DND-41 (cell line): ENCODE measurements around the gene CST9L.

Source experiments
- ATAC-seq: fragments of 200-7000 bp; cut with Tn5 transposase; 3 replicates; pipeline ENCODE4 v1.9.1; 2021; ENCODE audit warnings: low read depth; ENCODE audit not compliant: insufficient read depth
- DNase-seq: peaks from one replicate; pipeline ENCODE4 v3.0.0-alpha.2; 2020
- H2AFZ ChIP-seq: 2 replicates; pipeline ENCODE4 v1.6.0; 2012; ENCODE audit warnings: low read depth, low read length
- H3K27ac ChIP-seq: 2 replicates; pipeline ENCODE4 v1.5.1; 2012; ENCODE audit warnings: low read length, inconsistent platforms
- H3K27me3 ChIP-seq: fragments of 200-600 bp; sonication (generic); 2 replicates; pipeline ENCODE4 v1.6.0; 2012; ENCODE audit warnings: low read length, mild to moderate bottlenecking, inconsistent platforms; ENCODE audit not compliant: insufficient read depth, poor library complexity
- H3K36me3 ChIP-seq: 2 replicates; pipeline ENCODE4 v1.5.1; 2012; ENCODE audit warnings: low read length, inconsistent platforms; ENCODE audit not compliant: insufficient read depth
- H3K4me1 ChIP-seq: 2 replicates; pipeline ENCODE4 v1.5.1; 2012; ENCODE audit warnings: mild to moderate bottlenecking, low read length; ENCODE audit not compliant: insufficient read depth
- H3K4me2 ChIP-seq: 2 replicates; pipeline ENCODE4 v1.6.0; 2012; ENCODE audit warnings: mild to moderate bottlenecking, moderate library complexity, low read length, inconsistent platforms; ENCODE audit not compliant: insufficient read depth
- H3K4me3 ChIP-seq, 2 experiments: fragments of 200-600 bp in 1 of 2; shearing (Covaris generic) in 1 of 2; 2 replicates each; pipeline ENCODE4 v1.5.1; 2012 to 2016; ENCODE audit warnings: inconsistent platforms in 2 of 2, low read length in 2 of 2, mild to moderate bottlenecking in 2 of 2, low read depth in 1 of 2, moderate library complexity in 1 of 2
- H3K79me2 ChIP-seq: 2 replicates; pipeline ENCODE4 v1.6.0; 2012; ENCODE audit warnings: low read length, inconsistent platforms; ENCODE audit not compliant: insufficient read depth
- H3K9ac ChIP-seq: 2 replicates; pipeline ENCODE4 v1.6.0; 2012; ENCODE audit warnings: low read depth, mild to moderate bottlenecking, inconsistent platforms, low read length, moderate library complexity
- H3K9me3 ChIP-seq: 2 replicates; pipeline ENCODE4 v1.5.1; 2012; ENCODE audit warnings: low read length, moderate library complexity, mild to moderate bottlenecking, inconsistent platforms; ENCODE audit not compliant: insufficient read depth, severe bottlenecking
- H4K20me1 ChIP-seq: 2 replicates; pipeline ENCODE4 v1.6.0; 2012; ENCODE audit warnings: low read length; ENCODE audit not compliant: insufficient read depth
- CTCF ChIP-seq: IDR thresholded peaks from 2 replicates; pipeline ENCODE4 v1.5.1; 2012; ENCODE audit warnings: borderline replicate concordance, low read length, moderate library complexity, mild to moderate bottlenecking; ENCODE audit not compliant: poor library complexity, severe bottlenecking; ENCODE audit errors: extremely low read depth
- EZH2 ChIP-seq: IDR thresholded peaks from 3 replicates; pipeline ENCODE4 v1.6.1; 2012; ENCODE audit warnings: borderline replicate concordance, low read depth, mild to moderate bottlenecking, moderate library complexity, low read length, inconsistent platforms; ENCODE audit not compliant: severe bottlenecking

CST9L gene

GRCh38 chr20:23526850-23527249, 41.4 kb downstream of the CST9L start:
- H3K4me2 ChIP-seq = no peak overlapping the region
- H3K4me1 ChIP-seq = no peaks in the 10 kb centered on the region
- TF ChIP-seq EZH2 (no peak), CTCF (no peak)
- ATAC-seq (no peak), DNase-seq (no peak)
- H2AFZ ChIP-seq = no peak overlapping the region
- no peak overlapping the region for H3K4me3 ChIP-seq
- H3K9me3 ChIP-seq = no peaks in the 10 kb centered on the region
- no peaks in the 10 kb centered on the region for H3K36me3 ChIP-seq
- peaks cover 24% of the 10 kb centered on the region for H3K27me3 ChIP-seq
- no peak overlapping the region for H3K9ac ChIP-seq
- H3K79me2 ChIP-seq = no peaks in the 10 kb centered on the region
- H3K27ac ChIP-seq = no peak overlapping the region
- H4K20me1 ChIP-seq = no peaks in the 10 kb centered on the region

GRCh38 chr20:23524146-23524545, 44.1 kb downstream of the CST9L start:
- no peaks in the 10 kb centered on the region for H3K36me3 ChIP-seq
- H3K27ac ChIP-seq = no peak overlapping the region
- H2AFZ ChIP-seq = no peak overlapping the region
- ATAC-seq (no peak), DNase-seq (no peak)
- no peak overlapping the region for H3K9ac ChIP-seq
- no peaks in the 10 kb centered on the region for H4K20me1 ChIP-seq
- no peaks in the 10 kb centered on the region for H3K4me1 ChIP-seq
- no peak overlapping the region for H3K4me3 ChIP-seq
- H3K79me2 ChIP-seq = no peaks in the 10 kb centered on the region
- H3K4me2 ChIP-seq = no peak overlapping the region
- TF ChIP-seq EZH2 (no peak), CTCF (no peak)
- peaks cover 38% of the 10 kb centered on the region for H3K27me3 ChIP-seq
- no peaks in the 10 kb centered on the region for H3K9me3 ChIP-seq

- H3K9ac ChIP-seq = no peak overlapping the region
- H3K4me3 ChIP-seq = no peak overlapping the region
- no peaks in the 10 kb centered on the region for H3K4me1 ChIP-seq
- DNase-seq (no peak), ATAC-seq (no peak)
- no peaks in the 10 kb centered on the region for H3K79me2 ChIP-seq
- TF ChIP-seq EZH2 (no peak), CTCF (no peak)
- no peaks in the 10 kb centered on the region for H4K20me1 ChIP-seq
- no peak overlapping the region for H3K4me2 ChIP-seq
- H3K9me3 ChIP-seq = no peaks in the 10 kb centered on the region
- H3K27me3 ChIP-seq = peaks cover 40% of the 10 kb centered on the region
- no peaks in the 10 kb centered on the region for H3K36me3 ChIP-seq
- H3K27ac ChIP-seq = no peak overlapping the region
- no peak overlapping the region for H2AFZ ChIP-seq
Measured at GRCh38 chr20:23520185-23520584, 48.1 kb downstream of the CST9L start.

- no peak overlapping the region for H3K9ac ChIP-seq
- no peak for DNase-seq
- H3K4me3 ChIP-seq = no peak overlapping the region
- TF ChIP-seq CTCF (no peak), EZH2 (no peak)
- no peak overlapping the region for H2AFZ ChIP-seq
- H3K36me3 ChIP-seq = no peaks in the 10 kb centered on the region
- ATAC-seq = no peak
- no peak overlapping the region for H3K4me2 ChIP-seq
- H4K20me1 ChIP-seq = no peaks in the 10 kb centered on the region
- H3K4me1 ChIP-seq = no peaks in the 10 kb centered on the region
- no peaks in the 10 kb centered on the region for H3K79me2 ChIP-seq
- no peak overlapping the region for H3K27ac ChIP-seq
- H3K9me3 ChIP-seq = no peaks in the 10 kb centered on the region
- H3K27me3 ChIP-seq = peaks cover 40% of the 10 kb centered on the region
Measured at GRCh38 chr20:23519556-23519955, 48.7 kb downstream of the CST9L start.
